ENCODE results near the gene CLDN9.

CLDN9 gene

DNA sequence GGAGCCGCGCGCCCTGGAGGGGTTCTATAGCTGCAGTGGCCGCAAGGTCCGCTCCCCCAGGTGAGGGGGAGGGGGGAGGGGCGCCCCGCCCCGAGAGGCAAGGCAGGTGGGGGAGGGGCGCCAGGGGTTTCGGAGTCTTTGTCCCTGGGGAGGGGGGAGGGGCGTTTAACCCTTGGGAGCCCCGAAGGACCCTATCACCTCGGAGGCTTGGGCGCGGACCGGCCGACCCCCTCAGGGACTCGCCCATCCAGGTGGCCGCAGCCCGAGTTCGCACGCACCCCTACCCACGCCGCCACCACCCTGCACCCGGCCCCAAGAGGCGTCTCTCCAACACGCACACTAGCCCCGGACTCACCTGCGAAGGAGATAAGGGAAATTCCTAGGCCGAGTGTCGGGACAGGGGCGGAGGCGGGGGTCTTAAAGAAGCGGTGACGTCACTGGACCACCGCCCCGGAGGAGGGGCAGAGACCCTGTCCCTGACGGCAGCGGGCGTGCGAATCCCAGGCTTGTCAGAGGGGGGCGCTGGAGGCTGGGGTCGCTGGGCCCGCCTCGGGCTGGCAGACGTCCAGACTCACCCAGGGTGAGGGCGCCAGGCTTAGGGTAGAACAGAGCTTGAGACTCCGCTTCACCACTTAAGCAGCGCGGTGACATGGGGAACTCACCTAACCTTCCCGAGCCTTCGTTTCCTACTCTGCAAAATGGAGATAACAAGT lies 5.2 kb downstream of the CLDN9 start, which contains the start of gene CLDN6:
CLDN6 (minus strand) TSS at position 390 of the 713 bp plus-strand sequence. CDS start 2,162 bp downstream, outside the sequence.
- no peak for DNase-seq (ENCODE audit: low read depth in 3 of 3)

DNA sequence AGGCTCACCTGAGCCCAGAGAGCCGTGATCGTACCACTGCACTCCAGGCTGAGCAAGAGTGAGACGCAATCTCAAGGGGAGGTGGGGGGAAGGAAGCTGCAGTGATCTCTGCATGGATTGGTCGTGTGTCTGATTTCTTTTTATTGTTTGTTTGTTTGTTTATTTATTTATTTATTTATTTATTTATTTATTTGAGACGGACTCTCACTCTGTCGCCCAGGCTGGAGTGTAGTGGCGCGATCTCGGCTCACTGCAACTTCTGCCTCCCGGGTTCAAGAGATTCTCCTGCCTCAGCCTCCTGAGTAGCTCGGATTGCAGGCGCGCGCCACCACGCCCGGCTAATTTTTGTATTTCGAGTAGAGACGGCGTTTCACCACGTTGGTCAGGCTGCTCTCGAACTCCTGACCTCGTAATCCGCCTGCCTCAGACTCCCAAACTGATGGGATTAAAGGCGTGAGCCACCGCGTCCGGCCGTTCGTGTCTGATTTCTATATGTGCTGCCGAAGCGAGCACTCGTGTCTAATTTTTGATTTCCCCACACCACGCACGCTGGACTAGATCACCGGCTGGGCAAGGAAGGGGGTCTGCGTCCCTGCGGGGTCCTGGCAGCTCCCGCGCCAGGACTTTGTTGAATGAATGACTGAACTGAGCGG lies 7.0 kb downstream of the CLDN9 start:
- no peak for DNase-seq (ENCODE audit: low read depth in 3 of 3)

DNA sequence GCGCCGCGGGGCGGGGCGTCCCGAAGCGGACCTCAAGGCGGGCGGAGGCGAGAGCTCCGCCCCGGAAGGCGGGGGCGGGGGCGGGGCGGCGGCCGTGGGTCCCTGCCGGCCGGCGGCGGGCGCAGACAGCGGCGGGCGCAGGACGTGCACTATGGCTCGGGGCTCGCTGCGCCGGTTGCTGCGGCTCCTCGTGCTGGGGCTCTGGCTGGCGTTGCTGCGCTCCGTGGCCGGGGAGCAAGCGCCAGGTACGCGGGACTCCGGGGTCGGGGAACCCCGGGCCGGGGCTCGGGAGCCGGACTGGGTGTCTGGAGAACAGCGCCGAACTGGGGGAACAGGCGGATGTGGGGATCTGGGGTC lies 7.5 kb downstream of the CLDN9 start, which contains the start of gene TNFRSF12A:
TNFRSF12A (plus strand) TSS at position 122 of the 357 bp plus-strand sequence; CDS start at position 152, 30 bp downstream.
- DNase-seq (ENCODE audit: low read depth in 3 of 3): peak; percentile 39 to 47 (median 45)

DNA sequence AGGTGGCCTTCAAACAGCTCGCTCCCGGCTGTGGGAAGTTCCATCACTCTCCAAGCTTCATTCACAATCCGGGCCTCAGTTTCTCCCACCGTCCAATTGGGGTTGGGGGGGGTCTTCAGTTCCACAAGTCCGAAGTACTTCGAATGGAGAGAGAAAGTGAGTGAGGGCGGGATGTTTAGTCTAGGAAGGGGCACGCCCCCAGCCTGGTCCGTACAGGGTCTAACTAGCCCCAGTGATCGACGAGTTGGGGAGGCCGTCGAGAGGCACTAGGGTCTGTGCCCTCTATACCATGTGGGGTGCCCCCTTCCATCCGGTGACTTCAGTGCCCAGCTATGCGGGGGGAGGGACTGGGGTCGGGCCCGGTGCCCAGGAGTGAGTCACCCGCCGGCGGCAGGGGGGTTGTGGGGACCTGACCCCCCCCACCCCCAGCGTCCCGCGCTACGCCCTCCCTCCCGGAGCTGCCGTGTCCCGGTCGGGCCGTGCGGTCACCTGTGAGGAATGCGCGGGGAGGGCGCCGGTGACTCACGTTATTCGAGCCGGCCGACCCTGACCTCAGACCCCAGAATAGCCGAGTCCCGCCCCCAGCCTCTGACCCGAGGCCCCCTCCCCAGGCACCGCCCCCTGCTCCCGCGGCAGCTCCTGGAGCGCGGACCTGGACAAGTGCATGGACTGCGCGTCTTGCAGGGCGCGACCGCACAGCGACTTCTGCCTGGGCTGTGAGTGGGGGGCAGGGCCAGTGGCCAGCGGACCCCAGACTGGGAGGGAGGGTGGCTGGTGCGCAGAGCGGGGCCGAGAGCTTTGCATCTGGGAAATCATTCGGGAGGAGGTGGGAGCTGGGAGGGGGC lies 8.1 kb downstream of the CLDN9 start:
- DNase-seq (ENCODE audit: low read depth in 3 of 3): peak; percentile 34 to 58 (median 57)

DNA sequence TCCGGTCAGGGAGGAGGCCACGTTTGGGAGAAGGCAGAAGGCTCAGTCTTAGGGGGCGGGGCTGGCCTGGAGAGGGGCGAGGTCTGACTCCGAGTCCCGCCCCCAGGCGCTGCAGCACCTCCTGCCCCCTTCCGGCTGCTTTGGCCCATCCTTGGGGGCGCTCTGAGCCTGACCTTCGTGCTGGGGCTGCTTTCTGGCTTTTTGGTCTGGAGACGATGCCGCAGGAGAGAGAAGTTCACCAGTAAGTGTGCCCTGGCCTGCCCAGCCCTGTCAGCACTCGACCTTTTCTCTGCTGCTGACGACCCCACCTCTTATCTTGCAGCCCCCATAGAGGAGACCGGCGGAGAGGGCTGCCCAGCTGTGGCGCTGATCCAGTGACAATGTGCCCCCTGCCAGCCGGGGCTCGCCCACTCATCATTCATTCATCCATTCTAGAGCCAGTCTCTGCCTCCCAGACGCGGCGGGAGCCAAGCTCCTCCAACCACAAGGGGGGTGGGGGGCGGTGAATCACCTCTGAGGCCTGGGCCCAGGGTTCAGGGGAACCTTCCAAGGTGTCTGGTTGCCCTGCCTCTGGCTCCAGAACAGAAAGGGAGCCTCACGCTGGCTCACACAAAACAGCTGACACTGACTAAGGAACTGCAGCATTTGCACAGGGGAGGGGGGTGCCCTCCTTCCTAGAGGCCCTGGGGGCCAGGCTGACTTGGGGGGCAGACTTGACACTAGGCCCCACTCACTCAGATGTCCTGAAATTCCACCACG lies 8.9 kb downstream of the CLDN9 start:
- peak; percentile 60 to 82 (median 81) for DNase-seq (ENCODE audit: low read depth in 3 of 3)

DNA sequence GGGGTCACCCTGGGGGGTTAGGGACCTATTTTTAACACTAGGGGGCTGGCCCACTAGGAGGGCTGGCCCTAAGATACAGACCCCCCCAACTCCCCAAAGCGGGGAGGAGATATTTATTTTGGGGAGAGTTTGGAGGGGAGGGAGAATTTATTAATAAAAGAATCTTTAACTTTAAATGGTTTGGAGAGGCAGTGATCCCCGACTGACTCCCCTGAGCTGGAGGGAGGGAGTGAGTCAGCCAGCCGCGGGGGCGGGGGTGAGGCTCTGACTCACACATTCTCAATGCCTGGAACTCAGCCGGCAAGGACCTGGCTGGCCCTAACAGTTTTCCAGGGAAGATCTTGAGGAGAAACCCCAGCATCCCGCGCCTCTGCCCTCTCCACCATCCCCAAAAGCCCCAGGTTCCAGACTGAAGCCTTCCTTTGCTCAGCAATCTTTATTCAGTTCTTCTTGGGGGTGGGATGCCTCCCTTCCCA lies 9.5 kb downstream of the CLDN9 start:
- peak; percentile 82 to 89 (median 87) for DNase-seq (ENCODE audit: low read depth in 3 of 3)

DNA sequence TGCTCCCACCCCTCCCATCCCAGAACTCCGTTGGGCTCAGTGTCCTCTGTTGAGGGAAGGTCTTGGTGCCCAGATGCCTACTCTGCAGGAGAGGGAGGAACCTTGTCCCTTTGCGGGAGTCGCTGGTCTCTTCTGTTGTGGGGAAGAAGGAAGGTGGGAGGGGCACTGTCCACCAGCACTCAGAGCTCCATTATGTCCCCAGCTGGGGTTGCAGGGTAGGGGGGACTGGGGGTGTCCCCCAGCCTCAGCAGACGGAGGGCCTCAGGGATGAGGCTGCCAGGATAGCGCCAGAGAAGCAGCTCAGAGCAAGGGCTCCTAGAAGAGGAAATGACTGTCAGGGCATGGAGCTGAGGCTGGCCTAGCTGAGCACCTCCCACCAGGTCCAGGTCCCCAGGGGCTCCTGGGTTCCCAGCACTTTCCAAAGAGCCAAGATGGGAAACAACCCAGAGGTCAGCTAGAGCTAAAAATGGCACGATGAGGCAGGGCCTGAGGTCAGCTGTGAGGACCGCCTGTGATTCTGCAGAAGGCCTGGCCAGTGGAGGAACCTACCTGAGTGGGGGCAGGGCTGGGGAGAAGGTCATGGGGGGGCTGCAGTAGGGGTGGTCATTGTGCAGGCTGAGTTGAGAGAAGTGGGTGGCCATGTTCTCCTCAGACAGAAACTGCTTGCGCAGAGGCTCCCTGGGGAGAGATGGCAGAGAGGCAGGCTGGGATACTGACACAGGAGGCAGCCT lies 10.1 kb downstream of the CLDN9 start:
- DNase-seq (ENCODE audit: low read depth in 3 of 3): no peak

DNA sequence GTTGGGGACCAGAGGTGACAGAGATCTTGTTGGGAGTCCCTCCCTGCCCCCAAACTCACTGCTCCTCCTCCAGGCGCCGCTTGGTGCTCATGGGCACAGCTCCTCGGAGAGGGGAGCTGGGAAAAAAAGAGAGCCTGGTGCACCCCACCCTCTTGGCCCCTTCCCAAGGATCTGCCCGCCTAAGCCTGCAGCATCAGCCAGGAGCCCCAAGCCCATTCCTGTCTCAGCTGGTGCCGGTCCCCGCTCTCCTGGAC lies 10.6 kb downstream of the CLDN9 start:
- DNase-seq (ENCODE audit: low read depth in 3 of 3): no peak

DNA sequence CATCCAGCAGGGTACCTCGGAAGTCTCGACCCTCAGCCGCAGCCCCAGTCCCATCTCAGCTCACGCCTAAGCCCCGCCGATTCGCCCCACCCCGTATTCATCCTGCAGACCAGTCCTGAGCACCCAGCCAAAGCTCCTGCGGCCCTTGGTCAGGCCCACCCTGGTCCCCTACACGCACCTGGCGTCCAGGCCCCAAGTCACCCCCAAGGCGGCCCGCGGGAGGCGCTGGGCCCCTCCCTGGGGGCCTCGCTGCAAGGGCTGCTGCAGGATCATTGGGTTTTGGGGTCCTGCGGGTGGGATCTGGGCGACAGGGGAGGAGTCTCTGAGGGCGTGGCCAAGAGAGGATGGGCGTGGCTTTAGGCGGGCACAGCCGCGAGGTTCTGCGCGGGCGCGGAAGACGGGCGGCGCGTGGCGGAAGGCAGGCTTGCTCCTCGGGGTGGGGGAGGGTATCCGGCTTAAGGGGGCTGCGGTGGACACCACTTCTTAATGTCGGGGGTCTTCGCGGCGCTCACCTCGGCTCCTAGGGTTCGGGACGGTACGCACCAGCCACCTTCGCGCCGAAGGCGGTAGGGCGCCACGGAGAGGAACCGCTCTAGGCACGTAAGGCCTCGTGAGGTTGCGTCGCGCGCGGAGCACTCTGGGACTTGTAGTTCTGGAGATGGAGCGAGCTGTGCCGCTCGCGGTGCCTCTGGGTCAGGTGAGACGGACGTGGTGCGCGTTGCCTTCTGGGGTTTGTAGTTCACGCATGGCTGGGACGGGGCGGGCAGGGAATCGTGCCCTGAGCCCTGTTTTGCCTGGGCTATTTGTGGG lies 11.2 kb downstream of the CLDN9 start, which contains the start of the genes HCFC1R1 and THOC6:
HCFC1R1 (minus strand) TSS at position 274 of the 810 bp plus-strand sequence; CDS start at position 273, 1 bp downstream.
THOC6 (plus strand) TSS at position 367 of the 810 bp plus-strand sequence; CDS start at position 659, 292 bp downstream.
- DNase-seq (ENCODE audit: low read depth in 3 of 3): peak; percentile 90 to 93 (median 91)

DNA sequence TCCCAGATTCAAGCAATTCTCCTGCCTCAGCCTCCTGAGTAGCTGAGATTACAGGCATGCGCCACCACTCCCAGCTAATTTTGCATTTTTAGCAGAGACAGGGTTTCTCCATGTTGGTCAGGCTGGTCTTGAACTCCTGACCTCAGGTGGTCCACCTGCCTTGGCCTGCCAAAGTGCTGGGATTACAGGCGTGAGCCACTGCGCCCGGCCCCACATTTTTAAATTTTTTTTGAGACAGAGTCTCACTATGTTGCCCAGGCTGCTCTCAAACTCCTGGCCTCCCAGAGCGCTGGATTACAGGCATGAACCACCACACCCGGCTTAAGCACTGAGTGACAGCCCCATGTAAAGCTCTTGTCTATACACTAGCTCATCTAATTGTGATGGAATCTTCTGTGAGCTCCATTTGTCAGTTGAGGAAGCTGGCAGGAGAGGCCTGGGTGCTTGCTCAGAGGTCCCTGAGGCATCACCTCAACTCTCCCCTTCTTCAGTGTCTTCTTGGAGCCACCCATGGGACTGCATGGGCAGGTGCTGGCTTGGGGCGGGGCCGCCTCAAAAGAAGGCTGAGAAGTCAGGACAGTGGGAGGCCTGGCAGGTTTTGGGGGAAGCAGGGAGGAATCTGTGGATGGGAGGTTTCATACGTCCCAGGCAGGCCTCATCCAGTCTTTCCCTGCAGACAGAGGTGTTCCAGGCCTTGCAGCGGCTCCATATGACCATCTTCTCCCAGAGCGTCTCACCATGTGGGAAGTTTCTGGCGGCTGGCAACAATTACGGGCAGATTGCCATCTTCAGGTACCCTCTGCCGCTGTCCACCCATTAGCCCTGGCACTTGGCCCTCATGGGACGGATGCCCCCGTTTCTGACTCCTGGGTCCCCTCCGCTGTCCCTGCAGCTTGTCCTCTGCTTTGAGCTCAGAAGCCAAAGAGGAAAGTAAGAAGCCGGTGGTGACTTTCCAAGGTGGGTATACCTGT lies 12.6 kb downstream of the CLDN9 start:
- DNase-seq (ENCODE audit: low read depth in 3 of 3): no peak

DNA sequence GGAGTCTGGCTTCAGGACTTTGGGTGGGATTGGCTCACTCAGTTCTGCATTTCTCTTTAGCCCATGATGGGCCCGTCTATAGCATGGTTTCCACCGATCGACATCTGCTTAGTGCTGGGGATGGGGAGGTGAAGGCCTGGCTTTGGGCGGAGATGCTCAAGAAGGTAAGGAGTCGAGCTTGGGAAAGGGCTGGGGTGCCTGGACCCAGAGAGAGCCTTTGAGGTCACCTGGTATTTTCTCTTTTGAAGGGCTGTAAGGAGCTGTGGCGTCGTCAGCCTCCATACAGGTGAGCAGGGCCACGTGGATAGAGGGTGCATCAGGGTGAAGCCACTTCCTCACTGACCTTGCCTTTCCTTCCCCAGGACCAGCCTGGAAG lies 13.3 kb downstream of the CLDN9 start:
- DNase-seq (ENCODE audit: low read depth in 3 of 3): no peak

DNA sequence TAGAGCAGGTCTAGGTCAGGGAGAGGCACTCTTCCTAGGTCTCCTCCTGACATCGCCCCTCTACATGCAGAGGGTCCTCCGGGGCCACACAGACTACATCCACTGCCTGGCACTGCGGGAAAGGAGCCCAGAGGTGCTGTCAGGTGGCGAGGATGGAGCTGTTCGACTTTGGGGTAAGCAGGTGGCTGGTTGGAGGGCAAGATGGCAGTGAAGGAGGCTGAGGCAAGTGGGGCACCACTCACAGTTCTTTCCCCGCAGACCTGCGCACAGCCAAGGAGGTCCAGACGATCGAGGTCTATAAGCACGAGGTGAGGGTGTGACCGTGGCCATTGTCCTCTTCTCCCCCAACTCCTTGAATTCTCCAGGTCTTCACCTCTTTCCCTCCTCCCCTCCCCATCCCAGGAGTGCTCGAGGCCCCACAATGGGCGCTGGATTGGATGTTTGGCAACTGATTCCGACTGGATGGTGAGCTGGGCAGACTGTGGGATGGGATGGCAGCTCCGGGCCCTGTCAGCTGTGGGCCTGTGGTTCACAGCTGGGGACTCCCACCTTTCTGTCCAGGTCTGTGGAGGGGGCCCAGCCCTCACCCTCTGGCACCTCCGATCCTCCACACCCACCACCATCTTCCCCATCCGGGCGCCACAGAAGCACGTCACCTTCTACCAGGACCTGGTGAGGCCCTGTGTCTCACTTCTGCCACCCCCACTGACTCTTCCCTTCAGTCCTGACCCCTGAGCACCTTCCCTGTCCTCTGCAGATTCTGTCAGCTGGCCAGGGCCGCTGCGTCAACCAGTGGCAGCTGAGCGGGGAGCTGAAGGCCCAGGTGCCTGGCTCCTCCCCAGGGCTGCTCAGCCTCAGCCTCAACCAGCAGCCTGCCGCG lies 14.1 kb downstream of the CLDN9 start:
- no peak for DNase-seq (ENCODE audit: low read depth in 3 of 3)

DNA sequence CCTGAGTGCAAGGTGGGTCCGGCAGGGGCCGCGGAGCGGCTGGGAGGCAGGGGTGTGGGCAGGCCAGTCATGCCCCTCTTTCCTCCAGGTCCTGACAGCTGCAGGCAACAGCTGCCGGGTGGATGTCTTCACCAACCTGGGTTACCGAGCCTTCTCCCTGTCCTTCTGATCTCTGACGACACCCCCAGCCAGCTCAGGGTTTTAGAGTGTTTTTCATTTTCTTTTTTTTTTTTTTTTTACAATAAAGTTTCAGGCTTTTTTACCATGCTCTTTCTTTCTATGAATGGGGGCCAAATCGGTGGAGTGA lies 14.7 kb downstream of the CLDN9 start:
- DNase-seq (ENCODE audit: low read depth in 3 of 3): no peak

DNA sequence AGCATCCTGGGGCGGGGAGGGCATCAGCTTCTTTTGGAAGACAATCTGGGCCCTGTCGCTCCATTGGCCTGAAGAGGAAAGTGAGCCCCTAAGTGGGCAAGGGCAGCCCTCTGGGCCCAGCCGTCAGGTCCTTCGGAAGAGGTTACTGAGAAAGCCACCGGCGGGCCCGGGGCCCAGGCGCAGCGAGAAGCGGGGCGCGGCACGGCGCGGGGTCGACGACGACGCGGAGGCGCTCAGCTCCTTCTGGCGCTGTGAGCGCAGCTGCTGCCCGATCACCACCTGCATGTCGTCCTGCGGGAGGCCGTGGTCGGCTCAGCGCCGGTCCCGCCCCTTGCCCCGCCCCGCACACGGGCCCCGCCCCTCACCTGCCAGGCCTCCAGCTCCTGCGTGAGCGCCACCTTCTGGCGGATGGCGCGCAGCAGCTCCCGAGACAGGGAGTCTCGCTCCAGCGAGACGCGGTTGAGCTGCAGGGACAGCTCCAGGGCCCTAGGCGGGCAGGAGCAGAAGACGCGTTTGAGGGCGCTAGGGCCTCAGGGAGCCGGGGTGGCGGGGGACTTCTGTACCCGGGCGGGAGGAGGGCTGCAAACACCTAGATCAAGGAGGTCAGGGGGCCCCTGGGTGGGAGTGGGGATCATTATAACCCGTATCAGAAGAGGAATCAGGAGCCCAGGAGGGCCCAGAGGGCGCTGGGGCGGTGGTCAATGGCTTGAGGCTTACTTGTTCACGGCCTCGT lies 15.4 kb downstream of the CLDN9 start:
- DNase-seq (ENCODE audit: low read depth in 3 of 3): peak; percentile 78 to 86 (median 80)

DNA sequence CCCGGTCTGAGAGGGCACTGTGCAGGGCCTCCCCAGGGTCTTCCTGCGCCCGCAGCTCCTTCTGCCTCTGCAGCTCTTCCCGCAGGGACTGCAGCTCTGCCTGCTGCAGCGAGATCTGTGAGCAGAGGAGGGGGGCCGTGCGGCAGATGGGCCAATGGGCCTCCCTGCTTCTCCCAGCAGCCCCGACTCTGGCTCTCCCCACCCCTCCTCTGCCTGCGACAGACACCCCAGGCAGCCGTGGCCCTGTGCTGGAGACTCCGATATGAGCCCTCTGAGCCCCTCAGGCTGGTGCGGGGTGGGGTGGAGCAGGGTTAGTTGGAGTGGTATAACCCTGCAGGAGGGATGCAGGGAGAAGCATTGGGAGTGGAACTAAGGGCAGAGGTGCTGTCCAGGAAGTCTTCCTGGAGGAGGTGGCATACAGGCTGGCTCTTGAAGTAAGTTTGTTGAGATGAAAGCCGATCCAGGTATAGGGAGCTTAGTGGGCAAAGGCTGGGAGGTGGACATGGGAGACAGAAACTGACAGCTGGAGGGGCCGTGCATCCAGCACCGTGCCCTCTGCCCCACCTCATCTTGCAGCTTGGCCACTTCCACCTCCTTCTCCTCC lies 16.1 kb downstream of the CLDN9 start:
- no peak for DNase-seq (ENCODE audit: low read depth in 3 of 3)

DNA sequence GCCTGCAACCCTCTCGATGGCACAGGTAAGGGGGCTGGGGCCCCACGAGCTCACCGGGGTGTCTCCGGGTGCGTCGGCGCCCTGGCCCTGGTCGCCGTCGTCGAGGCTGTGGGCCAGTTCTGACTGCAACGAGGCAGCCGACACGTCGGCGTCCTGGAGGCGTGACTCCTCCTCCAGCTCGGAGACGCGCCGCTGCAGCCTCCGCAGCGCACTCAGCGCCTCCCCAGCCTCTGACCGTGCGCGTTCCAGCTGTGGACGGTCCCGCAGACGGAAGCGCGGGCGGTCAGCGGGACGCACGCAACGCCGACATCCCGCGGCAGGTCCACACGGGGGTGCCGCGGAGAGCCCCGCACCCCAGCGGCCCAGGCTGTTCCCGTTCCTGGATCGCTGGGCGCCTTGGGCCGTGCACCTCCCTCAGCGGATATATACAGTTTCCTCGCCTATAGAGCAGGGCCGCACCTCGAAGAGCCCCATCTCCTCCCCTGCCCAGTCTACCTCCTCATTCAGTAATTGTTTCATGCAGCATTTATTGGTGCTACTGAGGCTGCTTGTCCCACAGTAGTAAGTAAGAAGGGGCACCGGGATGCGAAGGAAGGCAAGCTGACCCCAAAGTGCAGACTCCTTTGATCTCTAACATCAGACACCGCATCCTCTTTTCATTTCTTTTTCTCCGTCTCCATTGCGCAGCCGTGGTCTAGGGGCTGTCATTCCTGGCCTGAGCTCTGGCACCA lies 16.9 kb downstream of the CLDN9 start:
- no peak for DNase-seq (ENCODE audit: low read depth in 3 of 3)
